Heart left ventricle (tissue), 16 donors: Measurements from ENCODE around the gene SEMA3E. TPM values are rescaled to one million over a fixed set of nuclear protein-coding genes. Genes with fewer than 3 reads are reported as not detected.

Experiments used
- ATAC-seq, 4 donors: fragments of 200-7000 bp; cut with Tn5 transposase; one replicate each; pipeline ENCODE4 v1.9.1; 2020 to 2022; ENCODE audit warnings: moderate library complexity in 4 of 4, mild to moderate bottlenecking in 3 of 4, moderate number of reproducible peaks in 1 of 4
- DNase-seq, 5 donors: peaks; one replicate each; pipeline ENCODE4 v3.0.0-alpha.2; 2020
- H3K27ac ChIP-seq, 12 donors: fragments of 200-600 bp; sonication (generic) in 4 of 12; one replicate each; pipeline versions ENCODE4 v1.5.0 to v1.8.0; 2016 to 2022; ENCODE audit warnings: mild to moderate bottlenecking in 2 of 12
- H3K27me3 ChIP-seq, 9 donors: fragments of 200-600 bp; sonication (generic) in 2 of 9; one replicate each; pipeline versions ENCODE4 v1.5.1 to v1.8.0; 2016 to 2022; ENCODE audit warnings: mild to moderate bottlenecking in 3 of 9
- H3K36me3 ChIP-seq, 9 donors: fragments of 200-600 bp; sonication (generic) in 2 of 9; one replicate each; pipeline versions ENCODE4 v1.5.0 to v1.8.0; 2018 to 2022; ENCODE audit warnings: mild to moderate bottlenecking in 2 of 9
- H3K4me1 ChIP-seq, 12 donors: fragments of 200-600 bp; sonication (generic) in 4 of 12; one replicate each; pipeline versions ENCODE4 v1.5.0 to v1.8.0; 2016 to 2022; ENCODE audit warnings: mild to moderate bottlenecking in 3 of 12
- H3K4me3 ChIP-seq, 12 donors: fragments of 200-600 bp; sonication (generic) in 4 of 12; one replicate each; pipeline versions ENCODE4 v1.5.0 to v1.8.0; 2017 to 2022; ENCODE audit warnings: mild to moderate bottlenecking in 9 of 12, moderate library complexity in 4 of 12
- H3K9me3 ChIP-seq, 12 donors: fragments of 200-600 bp; sonication (generic) in 4 of 12; one replicate each; pipeline versions ENCODE4 v1.5.0 to v1.8.0; 2016 to 2022; ENCODE audit warnings: mild to moderate bottlenecking in 1 of 12
- POLR2A ChIP-seq, 2 donors: fragments of 450-650 bp; IDR thresholded peaks; one replicate each; pipeline ENCODE4 v1.6.1; 2017; ENCODE audit warnings: antibody characterized with exemption in 2 of 2, mild to moderate bottlenecking in 2 of 2, moderate library complexity in 2 of 2
- WGBS, 4 donors: extraction: QIAGEN DNeasy Blood & Tissue Kit in 2 of 4; methylation state at CpG; one replicate each; pipeline versions ENCODE4 v1.1.5 to v1.1.7; 2013 to 2018; 5-methylcytosine and 5-hydroxymethylcytosine counted together
- intact Hi-C, 10 donors: fragments of 100-400 bp; cut with DNase I; formaldehyde crosslinking; loops; one replicate each; pipeline versions ENCODE4 v1.11.1 to v1.14.2; 2022
- long read RNA-seq, 3 donors: library from polyadenylated mRNA; unstranded; transcript quantifications; one replicate each; pipeline ENCODE4 v2.0.0, GENCODE V29; 2020 to 2021
- polyA plus RNA-seq, 2 donors: library from polyadenylated mRNA; stranded (reverse); fragments of 200-250 nt; gene quantifications; one replicate each; pipeline ENCODE4 v1.2.3, GENCODE V29; 2013
- total RNA-seq, 9 donors: library from RNA; depleted of rRNA in 2 of 9; stranded (reverse); fragments of >200 nt in 2 of 9; fragmentation: NEBNext Ultra II Directional in 3 of 9; extraction: Animal tissue kit (Norgen Biotek cat#: 25700) in 3 of 9; gene quantifications; one replicate each; pipeline versions ENCODE4 v1.1.0 to v1.2.4, GENCODE V29; 2016 to 2023
- TF ChIP-seq, protein P1 (sequence below), 12 donors: fragments of 200-600 bp; sonication (generic) in 4 of 12; IDR thresholded peaks; one replicate each; pipeline versions ENCODE4 v1.5.0 to v1.8.0; 2018 to 2022; ENCODE audit warnings: antibody characterized with exemption in 12 of 12, mild to moderate bottlenecking in 5 of 12
- donor health status: ischemic (EF 13 %, LVEDD 7.1; RV severe dilation, severe dysfunction).
- donor health status: healthy with polysubstance abuse.
- donor health status: DM: no; HTN: yes; CAD: no.
- donor health status: DM: no; HTN: no; CAD: no.
- donor health status: ischemic (EF 25% LVEDD 6.9; RV normal size, moderate dysfunction).
- donor health status: ischemic (EF 25% LVEDD 5.7; RV mildly dilated, moderate dysfunction).
- donor health status: healthy.
- donor health status: DM: yes; HTN: yes; CAD: no.
- donor health status: ischemic (EF 35%, LVEDD 5.7; RV mildly dilated, moderate dysfunction).
- donor health status: nonischemic (EF 11% LVEDD 7.7; RV severe dilation, severe dysfunction).
- donor health status: DM: yes; HTN: yes; CAD: no.
- donor health status: PGD.
- donor health status: ischemic (EF 29% LVEDD 5.4; RV normal size, mild dysfunction).
- donor health status: nonischemic (EF 23%, LVEDD 6.1; RV moderate dilation, normal function).

The SEMA3E gene
- 1 to 10 TPM in 2 of 9 donors, under 1 TPM in 5, not detected in 2; 0.04 to 1.2 (median 0.19) TPM for total RNA-seq
- polyA plus RNA-seq: under 1 TPM in 1 of 2 donors, not detected in 1; 0.08 TPM
- long read RNA-seq, donor 1: 0 reads
- long read RNA-seq, donor 2, full-length matches to known transcripts: 1 of 1 reads
- long read RNA-seq, donor 2, partial matches to known transcripts: 0 of 1 reads
- long read RNA-seq, donor 2, other reads (novel, unspliced or antisense): 0 of 1 reads
- long read RNA-seq, donor 3: 0 reads

DNA sequence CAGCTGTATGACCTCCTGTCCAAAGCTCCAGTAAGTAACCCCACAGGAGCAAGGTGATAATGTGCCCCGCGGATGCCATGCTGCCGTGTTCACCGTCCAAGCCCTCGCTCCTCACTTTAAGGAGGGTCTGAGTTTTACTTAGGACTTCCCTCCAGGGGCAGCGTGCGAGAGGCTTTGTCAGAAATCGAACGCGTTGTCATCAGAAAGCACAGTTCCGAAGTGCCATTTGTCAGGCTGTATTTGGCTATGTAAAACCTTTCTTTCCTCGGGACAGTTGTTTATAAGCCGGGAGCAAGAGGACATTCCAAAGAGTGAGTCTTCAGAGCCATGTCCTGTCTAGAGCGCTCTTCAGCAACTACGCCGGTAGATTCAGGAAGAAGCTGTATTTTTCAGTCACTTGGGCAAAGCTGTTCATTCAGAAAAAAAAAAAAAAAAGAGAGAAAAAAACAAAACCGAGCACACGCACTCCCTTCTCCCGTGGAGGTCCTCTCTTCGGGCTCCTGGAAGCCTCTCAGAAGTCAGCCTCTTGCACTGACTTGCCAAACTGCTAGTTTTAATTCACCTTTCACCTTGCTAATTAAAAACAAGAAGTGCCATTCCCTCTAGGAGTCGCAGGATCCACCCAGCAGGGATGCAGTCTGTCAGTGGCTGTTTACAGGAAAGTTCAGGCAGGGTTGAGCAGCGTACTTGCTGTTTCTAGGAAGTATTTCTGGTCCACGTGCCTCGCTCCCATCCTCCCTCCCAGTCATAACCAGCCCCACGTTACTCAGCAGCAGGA is at the start of gene SEMA3E:
TSS of gene SEMA3E (minus strand) at position 676 of the 778 bp plus-strand sequence.
- ATAC-seq (no peak), DNase-seq (no peak)
- intact Hi-C loops: no loop called here
- Histone ChIP-seq H3K27me3 (peaks cover 0 to 18% (median 0%) of the 10 kb centered on the region in 9 donors), H3K4me1 (peaks cover 0 to 2% (median 0%) of the 10 kb centered on the region in 12 donors), H3K9me3 (no peaks in the 10 kb centered on the region), H3K36me3 (no peaks in the 10 kb centered on the region), H3K27ac (no peak within 1 kb of the TSS), H3K4me3 (peak within 1 kb of the TSS in 8 of 12 donors; percentile 8 to 44 (median 20))
- TF ChIP-seq, protein P1, sequence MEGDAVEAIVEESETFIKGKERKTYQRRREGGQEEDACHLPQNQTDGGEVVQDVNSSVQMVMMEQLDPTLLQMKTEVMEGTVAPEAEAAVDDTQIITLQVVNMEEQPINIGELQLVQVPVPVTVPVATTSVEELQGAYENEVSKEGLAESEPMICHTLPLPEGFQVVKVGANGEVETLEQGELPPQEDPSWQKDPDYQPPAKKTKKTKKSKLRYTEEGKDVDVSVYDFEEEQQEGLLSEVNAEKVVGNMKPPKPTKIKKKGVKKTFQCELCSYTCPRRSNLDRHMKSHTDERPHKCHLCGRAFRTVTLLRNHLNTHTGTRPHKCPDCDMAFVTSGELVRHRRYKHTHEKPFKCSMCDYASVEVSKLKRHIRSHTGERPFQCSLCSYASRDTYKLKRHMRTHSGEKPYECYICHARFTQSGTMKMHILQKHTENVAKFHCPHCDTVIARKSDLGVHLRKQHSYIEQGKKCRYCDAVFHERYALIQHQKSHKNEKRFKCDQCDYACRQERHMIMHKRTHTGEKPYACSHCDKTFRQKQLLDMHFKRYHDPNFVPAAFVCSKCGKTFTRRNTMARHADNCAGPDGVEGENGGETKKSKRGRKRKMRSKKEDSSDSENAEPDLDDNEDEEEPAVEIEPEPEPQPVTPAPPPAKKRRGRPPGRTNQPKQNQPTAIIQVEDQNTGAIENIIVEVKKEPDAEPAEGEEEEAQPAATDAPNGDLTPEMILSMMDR (IDR thresholded peaks at IDR 0.05): no peak
- TF ChIP-seq POLR2A (IDR thresholded peaks at IDR 0.05): no peak
- WGBS, 4 donors: 2 to 3% (median 2%) methylated on average over 25 of the region's 25 CpGs

DNA sequence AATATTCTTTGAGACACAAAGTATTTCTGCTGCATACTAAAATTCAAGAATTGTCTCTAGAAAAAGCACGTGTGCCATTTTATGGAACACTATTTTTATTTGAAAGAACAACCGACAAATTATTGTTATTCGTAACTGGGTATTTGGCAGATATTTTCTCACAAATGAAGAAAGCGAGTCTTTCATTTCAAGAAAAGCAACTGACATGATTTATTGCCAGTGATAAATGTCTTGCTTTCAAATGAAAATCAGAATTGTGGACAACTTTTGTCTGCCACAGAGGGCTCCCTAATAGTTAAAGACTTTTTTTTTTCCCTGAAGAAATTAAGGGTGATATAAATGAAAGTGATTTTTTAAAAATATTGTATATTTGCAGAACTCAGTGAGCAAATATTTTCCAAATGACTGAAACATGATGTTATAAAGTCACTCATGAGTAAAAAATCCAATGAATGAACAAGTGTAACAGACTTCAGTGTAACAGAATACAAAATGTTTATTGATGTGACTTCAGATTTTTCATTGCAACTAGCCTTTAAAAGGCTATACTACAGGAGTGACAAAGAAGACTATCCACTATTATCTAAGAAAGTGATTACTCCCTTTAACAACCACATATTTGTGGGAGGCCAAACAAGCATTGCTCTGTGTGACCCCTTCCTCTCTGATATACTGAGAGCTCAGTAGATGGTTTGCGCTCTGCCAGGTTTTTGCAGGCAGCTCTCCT is 49.0 kb upstream of the SEMA3E start:
- H3K4me3 ChIP-seq: no peak overlapping the region
- ATAC-seq (no peak), DNase-seq (no peak)
- H3K4me1 ChIP-seq: no peaks in the 10 kb centered on the region
- no peaks in the 10 kb centered on the region for H3K36me3 ChIP-seq
- 82 to 85% (median 84%) methylated on average over 5 of the region's 5 CpGs for WGBS, 4 donors
- no peaks in the 10 kb centered on the region for H3K9me3 ChIP-seq
- intact Hi-C loops: no loop called here
- TF ChIP-seq, protein P1 (IDR thresholded peaks at IDR 0.05): no peak
- no peak for TF ChIP-seq POLR2A (IDR thresholded peaks at IDR 0.05)
- H3K27me3 ChIP-seq: no peaks in the 10 kb centered on the region
- H3K27ac ChIP-seq: no peak overlapping the region

DNA sequence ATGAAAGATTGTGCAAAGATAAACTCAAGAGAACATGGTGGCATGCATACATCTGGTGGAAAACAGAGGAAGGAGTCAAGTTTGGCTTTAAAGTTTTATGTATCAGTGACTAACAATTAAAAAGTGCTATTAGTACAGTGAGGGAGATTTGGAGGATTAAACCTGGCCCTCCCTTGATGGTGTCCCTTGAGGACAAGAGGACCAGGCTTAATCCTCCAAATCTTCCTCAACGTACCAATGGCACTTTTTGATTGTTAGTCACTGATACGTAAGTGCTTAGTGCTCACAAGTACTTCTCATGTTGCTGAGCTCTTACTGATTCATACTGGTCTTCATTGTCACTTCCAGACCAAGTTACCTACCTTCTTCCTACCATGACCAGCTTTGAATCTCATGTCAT is 47.2 kb upstream of the SEMA3E start:
- 73 to 88% (median 78%) methylated on average over 2 of the region's 2 CpGs for WGBS, 4 donors
- intact Hi-C loops: no loop called here
- no peak overlapping the region for H3K4me3 ChIP-seq
- no peak for DNase-seq
- H3K27ac ChIP-seq: no peak overlapping the region
- no peaks in the 10 kb centered on the region for H3K4me1 ChIP-seq
- no peaks in the 10 kb centered on the region for H3K9me3 ChIP-seq
- no peaks in the 10 kb centered on the region for H3K36me3 ChIP-seq
- H3K27me3 ChIP-seq: no peaks in the 10 kb centered on the region
- no peak for ATAC-seq
- TF ChIP-seq POLR2A (IDR thresholded peaks at IDR 0.05): no peak

DNA sequence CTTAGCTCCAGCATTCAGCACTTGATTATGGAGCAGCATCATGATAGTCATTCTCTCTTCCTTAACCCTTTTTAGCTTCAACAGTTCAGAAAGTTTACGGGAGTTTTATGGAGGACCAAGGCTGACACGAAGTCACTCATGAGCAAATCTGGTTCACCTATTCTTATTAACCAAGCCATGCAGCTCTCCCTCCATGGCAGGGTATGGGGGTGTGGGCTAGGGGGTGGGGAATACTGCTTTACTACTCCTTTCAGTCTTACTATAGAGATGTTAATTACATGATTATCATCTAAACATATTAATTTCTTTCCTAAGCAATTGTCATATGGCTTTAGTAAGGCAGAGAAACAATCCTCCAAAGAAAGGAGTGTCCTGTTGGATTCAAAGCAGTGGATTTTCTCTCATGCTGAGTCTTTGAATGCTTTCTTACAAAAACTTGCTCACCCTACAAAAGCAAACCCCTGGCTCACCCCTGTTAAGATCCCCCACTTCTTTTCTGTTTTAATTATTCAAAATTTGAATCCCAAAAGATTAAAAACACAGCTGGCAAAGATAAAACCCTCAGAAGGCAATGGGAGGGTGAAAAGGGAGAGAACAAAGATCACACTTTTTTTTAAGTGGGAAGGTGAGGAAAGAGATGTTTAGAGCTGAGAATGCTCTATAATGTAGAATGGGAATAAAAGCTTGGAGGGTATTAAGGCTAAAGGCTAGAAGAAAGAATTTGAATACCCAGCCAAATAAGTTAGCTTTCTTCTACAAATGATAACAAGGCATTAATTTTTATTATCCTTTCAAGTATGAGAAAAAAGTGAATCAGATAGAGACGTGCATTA is 46.4 kb upstream of the SEMA3E start:
- no peaks in the 10 kb centered on the region for H3K9me3 ChIP-seq
- ATAC-seq (no peak), DNase-seq (no peak)
- H3K27ac ChIP-seq: no peak overlapping the region
- no peaks in the 10 kb centered on the region for H3K4me1 ChIP-seq
- no peak overlapping the region for H3K4me3 ChIP-seq
- H3K36me3 ChIP-seq: no peaks in the 10 kb centered on the region
- H3K27me3 ChIP-seq: no peaks in the 10 kb centered on the region
- TF ChIP-seq, protein P1 (IDR thresholded peaks at IDR 0.05): no peak
- no peak for TF ChIP-seq POLR2A (IDR thresholded peaks at IDR 0.05)
- 44 to 55% (median 48%) methylated on average over 3 of the region's 3 CpGs for WGBS, 4 donors
- intact Hi-C loops: no loop called here
